SK-N-MC (cell line): ENCODE results near the gene KPNA1.

Experiments
- EZH2 ChIP-seq: fragments of 200-600 bp; sonication (generic); IDR thresholded peaks from one replicate; pipeline ENCODE4 v1.6.1; 2017; ENCODE audit warnings: antibody characterized with exemption
- FOXP2 ChIP-seq: optimal IDR thresholded peaks from 2 replicates; pipeline ENCODE3; 2011; ENCODE audit warnings: mild to moderate bottlenecking, moderate library complexity; ENCODE audit not compliant: insufficient read depth; ENCODE audit errors: extremely low read length, control extremely low read depth
- POLR2AphosphoS5 ChIP-seq: IDR thresholded peaks from 2 replicates; pipeline ENCODE4 v1.6.1; 2012; ENCODE audit warnings: mild to moderate bottlenecking, low read depth, low read length, borderline replicate concordance

GRCh38 chr3:122475316-122475715, 39.4 kb downstream of the KPNA1 start:
- TF ChIP-seq POLR2AphosphoS5 (no peak), EZH2 (no peak), FOXP2 (no peak)
